GM21529 (cell line): ENCODE results near the gene ZRANB1.
"Not testable (repeated sequence)": the region's sequence is repeated elsewhere in the genome, so short reads cannot be mapped to it uniquely, and the experiment has no call there.

Source experiments
- ATAC-seq: cut with Tn5 transposase; IDR thresholded peaks from one replicate; pipeline ENCODE4 v1.9.1; 2021; ENCODE audit not compliant: unreplicated experiment

Gene ZRANB1

DNA sequence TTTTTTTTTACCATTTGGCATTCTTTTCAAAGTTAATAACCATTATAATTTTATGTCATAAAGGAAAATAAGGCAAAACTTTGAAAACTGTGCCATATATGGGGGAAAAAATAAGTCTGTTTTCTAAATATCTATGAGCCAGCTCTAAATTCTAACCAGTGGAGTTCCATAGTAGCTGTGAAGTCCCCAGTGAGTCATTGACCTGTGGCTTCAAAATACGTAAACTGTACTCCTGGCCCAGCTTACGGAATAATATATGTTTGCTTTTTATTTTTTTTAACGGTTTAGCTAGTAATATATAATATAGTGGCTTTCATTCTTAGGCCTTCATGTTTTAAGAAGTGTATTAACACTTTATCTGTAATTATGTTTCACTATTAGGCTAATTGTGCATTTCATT, 20.5 kb downstream of the ZRANB1 start:
- no peak for ATAC-seq

DNA sequence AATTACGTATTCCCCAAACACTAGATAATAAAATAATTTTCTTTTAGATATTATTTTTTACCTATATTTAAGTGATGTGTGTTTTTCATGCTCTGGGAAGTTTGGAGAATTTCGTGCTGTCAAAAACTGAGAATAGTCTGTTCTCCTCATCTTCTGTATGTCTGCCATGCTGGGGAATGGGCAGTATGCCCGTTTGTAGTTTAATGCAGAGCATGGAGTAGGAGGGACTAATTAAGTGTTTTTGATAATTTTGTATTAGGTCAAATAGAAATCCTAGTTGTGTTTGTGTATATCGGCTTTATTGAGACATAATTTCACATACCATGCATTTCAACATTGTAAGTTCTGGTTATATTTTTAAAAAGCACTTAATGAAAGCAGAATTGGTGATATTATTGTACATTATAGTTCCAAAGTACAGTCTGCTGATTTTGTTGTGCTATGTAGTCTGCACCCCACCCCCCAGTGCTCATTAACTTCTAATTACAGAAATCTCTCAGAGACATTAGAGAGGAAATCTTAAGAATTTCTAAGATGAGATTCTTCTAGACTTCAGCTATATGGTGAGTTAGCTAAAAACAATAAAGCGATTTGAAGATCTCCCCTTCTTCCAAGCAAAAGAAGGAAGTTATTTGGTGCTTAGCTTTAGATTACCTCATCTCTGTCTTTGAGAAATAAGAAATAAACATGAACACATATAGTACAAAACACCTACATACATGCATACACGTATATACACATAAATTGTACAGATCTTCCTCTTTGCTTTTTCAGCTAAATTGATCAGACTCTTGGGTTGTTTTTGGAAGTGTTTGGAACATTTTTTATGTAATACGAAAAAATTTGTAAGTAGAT, 22.2 kb downstream of the ZRANB1 start:
- ATAC-seq = no peak

GRCh38 chr10:124966008-124966407, 24.1 kb downstream of the ZRANB1 start:
- ATAC-seq = no peak

DNA sequence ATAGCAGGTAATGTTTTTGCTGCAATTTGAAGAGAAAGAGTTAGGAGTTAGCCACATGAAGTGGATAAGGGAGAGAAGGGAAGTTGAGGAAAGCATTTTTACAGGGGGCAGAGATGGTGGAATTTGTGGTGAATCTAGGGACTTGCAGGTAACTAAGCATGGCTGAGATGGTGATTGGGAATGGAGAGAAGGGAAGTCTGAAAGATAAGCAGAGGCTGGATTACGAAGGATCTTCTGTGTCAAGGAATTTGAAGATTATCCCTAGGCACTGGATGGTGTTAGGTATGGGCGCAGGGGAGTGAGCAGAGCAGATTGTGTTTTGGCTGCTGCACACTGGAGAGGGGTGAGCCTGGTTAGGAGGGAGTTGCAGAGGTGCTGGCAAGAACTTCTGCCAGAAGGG, 25.3 kb downstream of the ZRANB1 start:
- ATAC-seq = no peak

DNA sequence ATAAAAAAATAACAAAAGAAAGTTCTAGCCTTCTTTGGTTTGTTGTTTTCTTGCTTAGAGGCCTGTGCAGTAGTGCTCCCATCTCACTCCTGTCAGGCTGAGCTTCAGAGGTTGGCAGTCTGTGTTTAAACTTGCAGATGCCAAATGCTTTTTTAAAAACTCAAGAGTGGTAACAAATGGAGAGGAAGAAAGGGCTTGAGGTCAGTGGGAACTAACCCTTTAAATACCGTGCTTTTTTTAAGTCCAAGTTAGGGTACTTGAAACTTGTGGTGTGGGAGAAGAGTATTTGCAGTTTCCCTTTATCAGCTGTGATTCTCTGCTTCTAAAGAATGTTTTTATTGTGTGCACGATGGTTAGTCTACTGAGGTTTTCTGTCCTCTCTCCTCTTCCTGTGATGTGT, 29.4 kb downstream of the ZRANB1 start:
- peak; percentile 64 for ATAC-seq

DNA sequence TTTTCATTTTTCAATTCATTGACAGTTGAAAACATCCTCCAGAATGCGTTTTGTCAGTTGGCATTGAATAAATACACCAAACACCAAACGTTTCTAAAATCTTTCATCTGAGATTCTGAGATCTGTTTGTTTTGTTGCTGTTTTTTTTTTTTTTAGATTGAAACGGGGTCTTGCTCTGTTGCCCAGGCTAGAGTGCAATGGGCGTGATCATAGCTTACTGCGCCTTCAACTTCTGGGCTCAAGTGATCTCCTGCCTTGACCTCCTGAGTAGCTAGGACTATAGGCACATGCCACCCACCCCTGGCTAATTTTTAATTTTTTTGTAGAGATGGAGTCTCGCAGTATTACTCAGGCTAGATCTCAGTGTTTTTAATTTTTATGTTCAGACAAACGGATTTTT, 30.7 kb downstream of the ZRANB1 start:
- ATAC-seq = no peak

DNA sequence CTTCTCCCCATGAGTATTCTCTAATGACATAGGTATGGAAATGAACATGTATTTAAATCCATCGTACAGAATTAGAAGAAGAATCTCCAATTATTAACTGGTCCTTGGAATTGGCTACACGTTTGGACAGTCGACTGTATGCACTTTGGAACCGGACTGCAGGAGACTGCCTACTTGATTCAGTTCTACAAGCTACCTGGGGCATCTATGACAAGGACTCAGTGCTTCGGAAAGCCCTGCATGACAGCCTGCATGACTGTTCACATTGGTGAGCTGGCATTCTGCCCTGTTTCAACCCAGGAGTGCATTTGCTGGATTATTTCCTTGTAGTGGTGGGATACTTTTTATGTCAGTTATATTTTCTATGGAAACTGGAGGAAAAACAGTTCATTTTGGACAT, 32.2 kb downstream of the ZRANB1 start:
- ATAC-seq = no peak

- ATAC-seq = peak; percentile 58
Observed at GRCh38 chr10:124975977-124976514, 34.1 kb downstream of the ZRANB1 start.

GRCh38 chr10:124977161-124977560, 35.2 kb downstream of the ZRANB1 start:
- ATAC-seq = no peak

- no peak for ATAC-seq
Observed at GRCh38 chr10:124977648-124978375, 35.9 kb downstream of the ZRANB1 start.

DNA sequence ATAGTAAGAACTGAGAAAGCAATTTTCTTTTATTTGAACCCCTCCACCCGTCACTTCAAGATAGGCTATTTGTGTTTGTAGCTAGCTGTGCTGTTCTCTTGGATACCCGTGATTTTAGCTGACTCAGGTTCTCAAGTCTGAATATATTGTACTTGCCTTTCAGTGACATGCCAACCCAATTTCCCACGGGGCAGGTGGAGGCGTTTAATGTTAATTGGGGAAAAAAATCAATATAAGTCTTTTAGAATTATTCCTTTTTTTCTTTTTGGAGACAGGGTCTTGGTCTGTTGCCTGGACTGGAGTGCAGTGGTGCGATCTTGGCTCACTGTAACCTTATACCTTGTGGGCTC, 36.4 kb downstream of the ZRANB1 start:
- no peak for ATAC-seq

DNA sequence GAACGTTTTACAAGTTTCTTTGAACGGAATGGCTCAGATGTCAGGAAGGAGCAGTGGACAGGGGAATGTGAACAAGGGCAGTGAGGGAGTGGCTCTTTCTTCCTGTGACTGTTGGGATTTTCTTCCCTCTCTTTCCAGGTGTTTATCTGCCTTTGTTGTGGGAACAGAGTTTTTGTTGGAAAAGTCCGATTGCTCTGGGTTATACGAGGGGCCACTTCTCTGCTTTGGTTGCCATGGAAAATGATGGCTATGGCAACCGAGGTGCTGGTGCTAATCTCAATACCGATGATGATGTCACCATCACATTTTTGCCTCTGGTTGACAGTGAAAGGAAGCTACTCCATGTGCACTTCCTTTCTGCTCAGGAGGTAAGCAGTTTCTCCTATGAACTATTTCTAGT, 41.4 kb downstream of the ZRANB1 start:
- no peak for ATAC-seq

DNA sequence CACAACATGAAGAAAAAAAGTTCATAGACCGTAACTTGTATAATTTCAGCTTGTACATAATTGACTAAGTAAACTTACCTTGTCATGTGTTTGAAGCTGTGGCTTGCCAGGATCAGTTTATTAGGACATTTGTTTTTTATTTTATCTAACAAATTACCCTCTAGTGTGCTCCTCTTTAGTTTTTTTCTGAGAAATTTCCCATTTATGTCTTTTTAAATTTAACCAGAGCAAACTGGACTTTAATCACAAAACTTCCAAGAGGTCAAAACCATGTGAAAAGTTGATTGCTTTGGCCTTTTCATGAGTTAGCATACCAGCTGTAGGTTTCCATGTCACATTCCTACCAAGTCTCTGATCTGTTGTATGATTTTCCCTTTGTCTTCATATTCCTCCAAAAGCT, 42.5 kb downstream of the ZRANB1 start:
- ATAC-seq = no peak

DNA sequence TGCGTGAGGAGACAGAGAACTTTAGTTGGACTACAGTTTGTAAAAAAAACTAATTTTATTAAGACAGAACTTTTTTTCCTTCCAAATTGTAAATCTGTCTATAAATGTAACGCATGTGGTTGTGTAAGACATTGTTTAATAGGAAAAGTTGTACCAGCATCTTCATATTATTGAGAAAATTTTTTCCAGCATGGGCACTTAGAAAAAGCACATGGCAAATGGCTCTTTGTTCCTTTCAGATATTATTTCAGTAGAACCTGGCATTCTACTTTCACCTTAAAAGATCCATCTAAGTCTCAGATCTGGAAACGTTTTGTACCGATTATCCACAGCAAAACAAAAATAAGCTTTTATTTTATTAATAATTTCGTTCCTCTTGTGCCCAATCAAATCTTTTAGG, 43.2 kb downstream of the ZRANB1 start:
- no peak for ATAC-seq

DNA sequence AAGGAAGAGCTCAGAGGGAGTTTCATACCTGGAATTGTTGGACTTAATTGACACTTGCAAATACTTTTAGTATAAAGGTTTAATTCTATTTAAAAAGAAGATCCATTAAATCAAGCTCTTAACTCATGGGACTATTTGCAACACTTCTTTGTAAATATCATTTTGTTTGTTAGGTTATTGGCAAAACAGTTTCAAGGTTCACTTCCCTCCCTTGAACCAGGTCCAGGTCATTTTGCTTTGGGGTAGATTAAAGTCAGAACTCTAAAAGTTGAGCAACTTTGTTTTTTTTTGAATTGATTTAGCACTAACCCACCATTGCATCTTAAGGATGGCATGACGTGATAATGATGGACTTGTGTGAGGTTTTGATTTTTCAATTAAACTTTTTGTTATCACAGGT, 45.9 kb downstream of the ZRANB1 start:
- ATAC-seq = no peak

DNA sequence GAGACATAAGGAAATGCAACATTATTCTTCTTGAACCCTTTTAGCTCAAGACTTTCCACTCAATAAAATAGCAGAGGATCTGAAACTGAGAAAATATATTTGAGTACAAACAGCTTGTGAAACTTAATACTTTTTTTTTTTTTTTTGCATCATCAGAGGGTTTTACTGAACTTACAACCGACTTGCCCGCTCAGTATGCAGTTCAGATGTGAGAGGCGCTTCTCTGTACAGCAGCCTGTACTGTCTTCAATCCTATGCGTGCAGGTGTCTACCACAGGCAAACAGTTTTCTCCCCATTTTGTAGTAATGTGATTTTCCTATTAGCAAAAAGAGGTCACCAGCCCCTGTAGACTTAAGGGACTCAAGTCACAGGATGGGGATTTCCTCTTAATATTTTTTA, 46.8 kb downstream of the ZRANB1 start:
- ATAC-seq = not testable (repeated sequence)

- ATAC-seq = no peak
Observed at GRCh38 chr10:124989526-124989925, 47.6 kb downstream of the ZRANB1 start.

GRCh38 chr10:124990671-124991625, 49.0 kb downstream of the ZRANB1 start:
- ATAC-seq = no peak

DNA sequence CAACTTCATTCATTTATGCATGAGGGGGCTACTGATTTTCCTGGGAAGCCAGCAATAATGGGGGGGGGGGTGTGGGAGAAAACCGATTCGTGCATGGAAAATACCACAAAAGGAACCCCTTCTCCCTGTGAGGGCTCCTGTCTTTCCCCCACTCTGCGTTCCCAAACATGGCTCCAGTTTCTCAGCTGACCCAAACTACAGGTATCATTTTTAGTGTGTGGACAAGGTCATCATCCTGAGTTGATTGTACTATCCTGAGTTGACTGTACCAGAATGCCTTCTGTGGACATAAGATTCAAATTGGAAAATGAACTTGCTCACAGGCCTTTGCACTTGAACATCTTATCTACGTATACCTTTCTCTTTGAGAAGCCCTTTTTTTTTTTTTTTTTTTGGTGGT, 49.9 kb downstream of the ZRANB1 start:
- no peak for ATAC-seq

DNA sequence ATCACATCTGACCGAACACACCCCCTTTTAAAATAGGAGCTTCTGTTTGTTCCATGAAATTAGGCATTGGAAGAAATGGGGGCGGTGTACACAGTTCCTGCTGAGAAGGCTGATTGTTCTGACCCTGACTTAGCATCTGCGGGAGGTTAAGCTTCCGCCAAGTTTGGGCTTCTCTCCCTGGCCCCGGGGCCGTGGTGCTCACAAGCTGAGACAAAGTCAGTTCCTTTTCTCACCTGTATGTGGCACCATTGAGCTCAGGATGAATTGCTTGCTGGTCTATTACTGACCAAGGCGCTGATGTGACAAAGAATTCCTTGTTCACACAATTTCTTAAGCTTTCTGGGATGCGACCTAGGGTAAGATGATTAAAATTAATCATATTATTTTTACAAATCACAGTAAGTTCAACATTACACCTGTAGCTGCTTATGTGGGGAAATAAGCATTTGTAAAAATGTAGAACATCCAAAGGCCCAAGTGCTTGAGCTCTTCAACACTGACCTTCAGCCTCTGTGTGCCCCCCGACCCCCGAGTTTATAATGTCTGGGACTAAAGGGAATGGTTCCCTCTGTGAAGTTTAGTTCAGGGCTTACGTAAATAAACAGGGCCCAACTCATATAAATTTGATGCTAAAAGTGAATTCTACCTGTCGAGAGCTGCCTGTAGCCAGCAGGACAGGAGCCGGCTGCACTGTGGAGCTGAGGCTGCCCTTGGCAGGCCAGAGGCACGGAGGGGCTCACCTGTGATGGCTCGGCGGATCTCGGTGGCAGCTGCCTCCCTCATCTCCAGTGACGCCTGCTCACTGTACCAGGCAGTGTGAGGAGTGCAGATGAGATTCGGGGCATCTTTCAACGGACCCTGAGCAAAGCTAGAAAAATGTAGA, 50.8 kb downstream of the ZRANB1 start:
- peak; percentile 68 for ATAC-seq
